PC-9 (cell line): ENCODE measurements around the gene PRKCA.

Experiments used
- EZH2 ChIP-seq: fragments of 200-600 bp; sonication (generic); IDR thresholded peaks from 2 replicates; pipeline ENCODE4 v1.8.0; 2017; ENCODE audit warnings: antibody characterized with exemption, low read depth
- TF ChIP-seq, protein P1 (sequence below): fragments of 200-600 bp; sonication (generic); conservative IDR thresholded peaks from 2 replicates; pipeline ENCODE4 v1.6.1; 2017; ENCODE audit warnings: mixed run types, antibody characterized with exemption, mild to moderate bottlenecking, moderate library complexity

DNA sequence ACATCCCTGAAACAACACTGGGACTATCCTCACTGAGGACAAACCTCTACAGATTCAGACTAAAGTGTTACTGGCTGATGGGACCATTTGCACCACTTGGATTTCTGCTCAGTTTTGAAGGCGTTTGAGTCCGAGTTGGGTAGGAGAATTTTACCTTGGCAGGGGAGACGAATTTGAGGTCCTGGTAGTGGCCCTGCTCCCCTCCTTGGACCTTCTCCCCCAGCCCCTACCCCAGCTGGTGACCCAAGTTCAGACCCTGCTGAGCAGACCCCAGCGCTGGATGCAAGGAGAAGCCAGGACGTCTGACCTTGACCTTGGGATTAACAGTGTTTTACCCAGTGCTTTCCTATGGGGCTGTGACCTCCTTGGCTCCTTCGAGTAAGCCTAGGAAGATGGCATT, 546.1 kb downstream of the PRKCA start:
- TF ChIP-seq, protein P1, sequence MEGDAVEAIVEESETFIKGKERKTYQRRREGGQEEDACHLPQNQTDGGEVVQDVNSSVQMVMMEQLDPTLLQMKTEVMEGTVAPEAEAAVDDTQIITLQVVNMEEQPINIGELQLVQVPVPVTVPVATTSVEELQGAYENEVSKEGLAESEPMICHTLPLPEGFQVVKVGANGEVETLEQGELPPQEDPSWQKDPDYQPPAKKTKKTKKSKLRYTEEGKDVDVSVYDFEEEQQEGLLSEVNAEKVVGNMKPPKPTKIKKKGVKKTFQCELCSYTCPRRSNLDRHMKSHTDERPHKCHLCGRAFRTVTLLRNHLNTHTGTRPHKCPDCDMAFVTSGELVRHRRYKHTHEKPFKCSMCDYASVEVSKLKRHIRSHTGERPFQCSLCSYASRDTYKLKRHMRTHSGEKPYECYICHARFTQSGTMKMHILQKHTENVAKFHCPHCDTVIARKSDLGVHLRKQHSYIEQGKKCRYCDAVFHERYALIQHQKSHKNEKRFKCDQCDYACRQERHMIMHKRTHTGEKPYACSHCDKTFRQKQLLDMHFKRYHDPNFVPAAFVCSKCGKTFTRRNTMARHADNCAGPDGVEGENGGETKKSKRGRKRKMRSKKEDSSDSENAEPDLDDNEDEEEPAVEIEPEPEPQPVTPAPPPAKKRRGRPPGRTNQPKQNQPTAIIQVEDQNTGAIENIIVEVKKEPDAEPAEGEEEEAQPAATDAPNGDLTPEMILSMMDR, result no peak
- no peak for TF ChIP-seq EZH2
